GM19238 (cell line): ENCODE data around the gene KIFC3.
A peak's percentile ranks its signal among the peaks of the same experiment; 100 is the strongest.
"Not testable (repeated sequence)": the region's sequence is repeated elsewhere in the genome, so short reads cannot be mapped to it uniquely, and the experiment has no call there.

ENCODE experiments used
- DNase-seq: peaks from one replicate; pipeline ENCODE4 v3.0.0; 2011; ENCODE audit warnings: low spot score; ENCODE audit not compliant: insufficient read length

KIFC3 gene

DNA sequence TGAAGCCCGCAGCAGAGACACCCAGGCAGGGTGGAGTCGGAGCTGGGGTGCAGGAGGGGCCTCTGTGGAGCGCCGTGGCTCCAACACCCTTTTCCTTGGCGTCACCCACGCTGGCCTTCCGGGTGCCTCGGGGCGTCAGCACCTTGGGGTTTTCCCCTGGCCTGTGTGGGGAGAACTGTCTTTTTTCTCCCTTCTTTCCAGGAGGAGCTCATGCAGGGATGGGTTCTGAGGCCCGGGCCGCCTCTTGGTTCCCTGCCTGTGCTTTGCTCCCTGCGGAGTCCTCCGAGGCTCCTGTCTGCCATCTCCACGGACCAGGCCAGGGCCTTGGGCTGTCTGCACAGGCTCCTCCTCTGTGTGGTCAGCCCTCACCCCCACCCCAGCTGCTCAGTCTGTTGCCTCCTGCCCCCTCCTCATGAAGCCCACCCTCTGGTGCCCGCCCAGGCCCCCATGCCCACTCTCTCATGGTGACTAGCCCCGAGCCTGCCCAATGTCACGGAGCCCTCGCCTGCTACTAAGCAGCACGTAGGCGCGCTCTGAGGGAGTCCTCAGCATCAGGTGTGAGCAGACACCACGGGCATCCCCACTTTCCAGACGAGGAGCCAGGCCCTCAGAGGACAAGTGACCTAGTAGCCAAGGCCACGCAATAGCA is 61.7 kb downstream of the KIFC3 start:
- no peak for DNase-seq

DNA sequence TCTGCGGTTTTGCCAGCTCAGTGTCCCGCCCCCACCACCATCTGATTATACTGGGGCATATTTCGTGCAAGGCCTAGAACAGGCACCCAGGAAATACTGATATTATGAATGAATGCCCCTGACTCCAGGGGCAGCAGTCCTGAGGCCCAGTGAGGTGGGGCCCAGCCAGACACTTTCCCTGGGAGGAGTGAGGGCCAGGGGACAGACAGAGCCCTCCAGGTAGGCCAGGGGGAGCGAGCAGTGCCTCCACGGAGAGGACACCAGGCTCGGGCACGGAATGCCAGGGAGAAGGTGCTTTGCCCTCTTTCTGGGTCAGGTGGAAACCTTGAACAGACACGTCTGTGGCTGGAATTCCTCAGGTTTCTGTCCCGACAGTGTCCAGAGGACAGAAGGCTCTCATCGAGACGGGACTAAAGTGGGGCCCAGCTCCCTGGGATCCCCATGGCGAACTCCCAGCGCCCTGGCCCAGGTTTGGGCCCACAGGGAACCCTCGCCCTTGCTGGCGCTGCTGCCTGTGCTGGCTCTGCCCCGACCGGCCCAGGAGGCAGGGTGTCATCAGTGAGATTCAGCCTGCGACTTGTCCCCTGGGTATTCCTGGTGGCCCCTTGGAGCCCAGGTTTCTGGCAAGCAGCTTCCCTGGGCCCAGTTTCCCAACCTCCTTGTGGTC is 62.4 kb downstream of the KIFC3 start:
- no peak for DNase-seq

DNA sequence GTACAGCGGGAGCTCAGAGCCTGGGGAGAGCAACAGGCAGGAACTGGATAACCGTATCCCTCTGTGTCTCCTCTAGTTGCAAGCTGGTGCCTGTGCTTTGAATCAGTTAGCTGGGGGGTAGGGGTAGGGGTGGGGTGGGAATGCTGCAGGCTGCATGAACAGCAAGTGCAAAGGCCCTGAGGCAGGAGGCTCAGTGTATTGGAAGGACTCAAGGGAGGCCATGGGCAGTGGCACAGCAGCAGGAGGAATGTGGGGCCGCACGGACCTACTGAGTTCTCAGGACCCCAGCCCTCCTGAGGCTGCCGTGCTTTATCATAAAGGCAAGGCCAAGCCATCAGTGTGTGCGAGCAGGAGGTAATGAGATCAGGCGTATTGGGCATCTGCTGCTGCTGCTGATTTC is 63.4 kb downstream of the KIFC3 start:
- DNase-seq: no peak

DNA sequence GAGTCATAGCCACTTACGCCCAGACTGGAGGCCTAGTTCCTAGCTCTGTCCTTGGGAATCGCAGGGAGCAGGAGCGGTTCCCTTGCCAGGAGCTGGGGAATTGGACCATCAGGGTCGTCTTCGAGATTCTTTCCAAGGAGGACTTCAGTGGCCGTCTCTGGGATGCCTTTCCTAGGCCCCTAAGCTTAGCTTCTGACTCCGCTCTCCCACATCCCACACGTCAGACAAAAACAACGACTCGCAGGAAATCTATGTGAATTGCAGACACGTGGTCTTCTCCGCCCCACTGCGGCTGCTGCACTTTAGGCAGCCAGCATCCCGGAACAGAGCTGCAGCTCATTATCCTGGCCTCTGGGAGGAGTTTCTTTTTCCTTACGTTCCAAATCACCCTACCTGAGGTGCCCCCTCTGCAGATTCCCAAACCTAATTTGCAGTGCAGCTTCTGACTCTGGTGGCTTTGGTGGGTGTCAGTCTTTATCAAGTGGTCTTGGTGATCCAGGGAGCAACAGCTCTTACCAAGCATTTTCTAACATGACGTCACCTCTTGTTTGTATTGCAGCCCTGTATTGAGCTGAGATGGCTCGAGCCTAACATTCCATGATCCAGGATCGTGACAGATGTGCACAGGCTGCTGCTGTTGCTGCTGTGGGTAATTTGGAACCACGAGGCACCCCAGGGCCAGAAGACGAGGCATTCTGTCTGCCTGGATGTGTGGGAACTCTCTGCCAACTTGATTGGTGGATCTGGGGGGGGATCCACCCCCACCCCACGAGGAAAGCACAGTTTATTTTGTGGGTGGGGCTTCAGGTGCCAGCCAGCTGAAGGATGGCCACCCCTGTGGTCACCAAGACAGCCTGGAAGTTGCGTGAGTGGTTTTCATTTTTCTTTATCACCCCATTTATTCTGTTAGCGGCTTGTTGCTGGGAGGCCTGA is 65.6 kb downstream of the KIFC3 start:
- no peak for DNase-seq

DNA sequence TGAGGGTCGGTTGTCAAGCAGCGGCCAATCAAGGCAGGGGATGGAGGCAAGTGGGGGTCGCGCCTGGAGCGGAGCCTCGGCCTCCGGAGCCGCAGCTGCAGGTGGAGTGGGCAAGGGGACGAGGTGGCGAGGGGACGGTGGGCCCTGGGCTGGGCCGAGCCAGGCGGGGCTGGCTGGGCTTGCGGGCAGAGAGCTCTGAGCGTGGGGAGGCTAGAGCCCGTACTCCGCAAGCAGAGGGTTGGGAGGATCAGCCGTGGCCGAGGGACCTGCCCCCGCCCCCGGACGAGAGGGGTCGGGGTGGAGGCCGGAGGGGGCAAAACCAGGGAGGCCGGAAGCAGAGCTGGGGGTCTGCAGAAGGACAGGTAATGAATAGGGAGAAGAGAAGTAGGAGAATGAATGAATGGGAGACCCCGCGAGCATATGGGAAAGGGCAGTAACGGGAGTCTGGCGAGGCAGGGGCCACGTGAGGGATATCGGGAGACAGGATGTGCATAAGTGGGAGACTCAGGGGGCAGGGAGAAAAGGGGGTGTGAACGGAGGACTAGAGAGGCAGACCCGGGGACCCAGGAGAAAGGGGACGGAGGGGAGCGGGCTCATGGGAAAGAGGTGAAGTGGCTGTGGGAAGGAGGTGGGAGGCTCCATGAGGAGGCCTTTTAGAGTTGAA is 66.4 kb downstream of the KIFC3 start, which contains the start of gene KATNB1:
KATNB1 (plus strand) TSS at position 16 of the 664 bp plus-strand sequence. CDS start 1,474 bp downstream, outside the sequence.
- no peak for DNase-seq

DNA sequence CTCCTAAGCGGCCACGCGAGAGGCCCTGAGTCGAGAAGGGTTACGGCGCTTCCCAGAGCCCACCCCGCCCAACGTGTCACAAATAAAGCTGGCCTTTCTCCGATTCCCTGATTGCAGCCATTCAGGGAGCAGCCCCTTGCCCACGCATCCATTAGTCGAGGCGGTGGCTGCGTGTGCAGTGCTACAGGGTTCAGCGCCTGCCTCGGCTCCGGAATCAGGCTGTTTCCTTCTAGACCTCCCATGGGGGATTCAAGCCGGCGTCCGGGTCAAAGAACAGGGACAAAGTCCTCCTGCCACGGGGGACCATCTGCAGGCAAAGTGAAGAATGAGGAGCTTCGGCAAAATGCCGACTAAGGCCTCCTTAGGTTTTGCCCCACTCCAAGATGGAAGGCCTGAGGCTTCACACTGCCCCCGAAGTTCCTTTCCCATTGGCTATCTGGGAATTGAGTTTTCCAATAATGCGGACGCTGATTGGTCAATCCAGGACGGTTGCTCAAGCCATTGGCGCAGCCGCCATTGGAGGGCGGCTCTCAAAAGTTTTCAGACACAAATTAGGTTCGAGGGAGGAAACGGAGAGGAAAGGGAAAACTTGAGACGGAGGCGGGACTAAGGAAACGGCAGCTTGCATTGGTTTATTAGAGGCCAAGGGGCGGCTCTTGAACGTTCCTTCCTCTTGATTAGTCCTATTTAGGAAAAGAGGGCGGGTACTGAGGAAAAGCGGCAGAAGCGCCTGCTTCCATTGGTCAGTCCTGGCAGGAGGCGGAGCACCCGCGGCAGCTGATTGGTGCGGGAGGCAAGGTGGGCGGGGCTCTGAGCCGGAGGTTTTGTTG is 67.2 kb downstream of the KIFC3 start:
- DNase-seq: peak; percentile 97

DNA sequence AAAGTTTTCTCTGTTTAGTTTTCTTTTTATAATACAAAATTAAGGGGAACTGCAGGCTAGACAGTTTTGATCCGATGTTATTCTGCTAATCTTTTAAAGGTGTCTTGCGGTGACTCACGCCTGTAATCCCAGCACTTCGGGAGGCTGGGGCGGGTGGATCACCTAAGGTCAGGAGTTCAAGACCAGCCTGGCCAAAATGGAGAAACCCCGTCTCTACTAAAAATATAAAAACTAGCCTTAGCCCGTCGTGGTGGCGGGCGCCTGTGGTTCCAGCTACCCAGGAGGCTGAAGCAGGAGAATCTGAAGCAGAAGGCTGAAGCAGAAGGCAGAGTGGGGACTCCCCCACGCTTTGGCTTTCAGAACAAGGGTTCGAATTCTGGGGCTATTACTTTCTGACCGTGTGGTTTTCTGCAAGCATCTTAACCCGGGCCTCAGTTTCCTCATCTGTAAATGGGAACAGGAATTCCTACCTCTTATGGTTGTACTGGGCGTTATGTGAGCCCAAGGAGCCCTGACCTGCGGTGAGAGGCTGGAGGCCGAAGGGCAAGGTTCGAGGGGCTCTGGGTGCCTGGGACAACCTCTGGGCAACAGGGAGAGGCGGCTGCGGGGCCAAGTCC is 67.9 kb downstream of the KIFC3 start:
- no peak for DNase-seq

DNA sequence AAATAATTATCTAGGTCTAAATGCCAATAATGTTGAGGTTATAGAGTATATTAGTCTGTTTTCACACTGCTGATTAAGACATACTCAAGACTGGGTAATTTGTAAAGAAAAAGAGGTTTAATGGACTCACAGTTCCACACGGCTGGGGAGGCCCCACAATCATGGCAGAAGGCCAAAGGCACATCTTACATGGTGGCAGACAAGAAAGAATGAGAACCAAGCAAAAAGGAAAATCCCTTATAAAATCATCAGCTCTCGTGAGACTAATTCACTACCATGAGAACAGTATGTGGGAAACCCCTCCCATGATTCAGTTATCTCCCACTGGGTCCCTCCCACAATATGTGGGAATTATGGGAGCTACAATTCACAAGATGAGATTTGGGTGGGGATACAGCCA is 69.6 kb downstream of the KIFC3 start:
- no peak for DNase-seq

DNA sequence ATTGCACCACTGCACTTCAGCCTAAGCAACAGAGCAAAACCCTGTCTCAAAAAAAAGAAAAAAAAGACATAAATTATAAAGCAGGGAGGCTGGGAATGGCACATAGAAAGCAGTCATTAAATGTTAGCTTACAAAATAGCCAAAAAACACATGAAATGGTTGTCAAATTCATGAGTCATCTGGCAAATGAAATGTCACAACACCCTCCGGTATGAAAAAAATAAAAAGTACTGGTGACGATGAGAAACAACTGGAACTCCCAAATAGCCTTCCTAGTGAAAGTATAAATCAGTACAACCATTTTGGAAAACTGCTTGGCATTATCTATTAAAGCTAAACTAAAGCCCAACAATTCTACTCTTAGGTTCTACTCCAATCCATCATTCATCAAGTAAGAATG is 70.3 kb downstream of the KIFC3 start:
- no peak for DNase-seq

DNA sequence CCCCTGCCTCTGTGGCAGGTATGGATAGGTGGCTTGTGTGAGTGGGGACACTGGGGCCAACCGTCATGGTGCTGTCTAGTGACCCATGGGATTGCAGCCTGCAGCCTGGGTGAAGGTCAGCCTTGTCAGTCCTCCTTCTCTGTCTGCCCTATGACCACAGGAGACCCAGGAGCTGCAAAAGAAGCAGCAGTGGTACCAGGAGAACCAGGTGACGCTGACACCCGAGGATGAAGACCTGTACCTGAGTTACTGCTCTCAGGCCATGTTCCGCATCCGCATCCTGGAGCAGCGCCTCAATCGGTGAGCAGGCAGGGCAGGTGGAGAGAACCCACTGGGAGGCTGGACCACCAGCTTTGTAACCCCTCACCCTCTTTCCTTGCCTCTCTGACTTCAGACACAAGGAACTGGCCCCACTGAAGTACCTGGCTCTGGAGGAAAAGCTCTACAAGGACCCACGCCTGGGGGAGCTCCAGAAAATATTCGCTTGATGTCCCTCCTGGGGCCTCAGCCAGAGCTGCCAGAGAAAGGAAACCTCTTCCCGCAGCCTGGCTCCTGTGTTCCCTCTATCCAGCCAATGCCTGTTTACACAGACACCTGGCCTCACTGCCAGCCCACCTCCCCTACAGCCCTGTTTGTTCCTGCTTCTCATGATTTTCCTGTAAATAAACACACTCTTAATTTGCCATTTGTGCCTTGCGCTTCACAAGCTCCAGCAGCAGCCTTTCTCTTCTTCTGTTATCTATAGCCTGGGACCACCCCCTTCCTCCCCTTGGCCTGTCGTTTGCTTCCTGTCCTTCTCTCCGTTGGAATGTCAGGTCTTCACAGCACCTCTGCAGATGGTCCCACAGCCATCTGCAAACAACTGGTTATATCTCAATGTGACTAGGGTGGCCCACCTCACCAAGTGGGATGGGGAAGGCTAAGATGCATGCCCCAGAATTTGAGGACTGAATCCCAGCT is 71.2 kb downstream of the KIFC3 start:
- DNase-seq: no peak

DNA sequence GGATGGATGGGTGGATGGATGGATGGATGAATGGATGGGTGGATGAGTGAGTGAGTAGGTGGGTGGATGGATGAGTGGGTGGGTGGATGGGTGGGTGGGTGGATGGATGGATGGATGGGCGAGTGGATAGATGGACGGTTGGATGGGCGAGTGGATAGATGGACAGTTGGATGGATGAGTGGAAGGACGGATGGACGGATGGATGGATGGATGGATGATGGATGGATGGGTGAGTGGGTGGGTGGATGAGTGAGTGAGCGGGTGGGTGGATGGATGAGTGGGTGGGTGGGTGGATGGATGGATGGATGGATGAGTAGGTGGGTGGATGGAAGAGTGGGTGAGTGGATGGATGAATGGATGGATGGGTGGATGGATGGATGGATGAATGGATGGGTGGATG is 72.4 kb downstream of the KIFC3 start:
- DNase-seq: not testable (repeated sequence)

DNA sequence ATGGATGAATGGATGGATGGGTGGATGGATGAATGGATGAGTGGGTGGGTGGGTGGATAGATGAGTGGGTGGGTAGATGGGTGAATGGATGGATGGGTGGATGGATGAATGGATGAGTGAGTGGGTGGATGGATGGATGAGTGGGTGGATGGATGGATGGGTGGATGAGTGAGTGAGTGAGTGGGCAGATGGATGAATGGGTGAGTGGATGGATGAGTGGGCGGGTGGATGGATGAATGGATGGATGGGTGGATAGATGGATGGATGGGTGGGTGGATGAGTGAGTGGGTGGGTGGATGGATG is 73.2 kb downstream of the KIFC3 start:
- DNase-seq: no peak

DNA sequence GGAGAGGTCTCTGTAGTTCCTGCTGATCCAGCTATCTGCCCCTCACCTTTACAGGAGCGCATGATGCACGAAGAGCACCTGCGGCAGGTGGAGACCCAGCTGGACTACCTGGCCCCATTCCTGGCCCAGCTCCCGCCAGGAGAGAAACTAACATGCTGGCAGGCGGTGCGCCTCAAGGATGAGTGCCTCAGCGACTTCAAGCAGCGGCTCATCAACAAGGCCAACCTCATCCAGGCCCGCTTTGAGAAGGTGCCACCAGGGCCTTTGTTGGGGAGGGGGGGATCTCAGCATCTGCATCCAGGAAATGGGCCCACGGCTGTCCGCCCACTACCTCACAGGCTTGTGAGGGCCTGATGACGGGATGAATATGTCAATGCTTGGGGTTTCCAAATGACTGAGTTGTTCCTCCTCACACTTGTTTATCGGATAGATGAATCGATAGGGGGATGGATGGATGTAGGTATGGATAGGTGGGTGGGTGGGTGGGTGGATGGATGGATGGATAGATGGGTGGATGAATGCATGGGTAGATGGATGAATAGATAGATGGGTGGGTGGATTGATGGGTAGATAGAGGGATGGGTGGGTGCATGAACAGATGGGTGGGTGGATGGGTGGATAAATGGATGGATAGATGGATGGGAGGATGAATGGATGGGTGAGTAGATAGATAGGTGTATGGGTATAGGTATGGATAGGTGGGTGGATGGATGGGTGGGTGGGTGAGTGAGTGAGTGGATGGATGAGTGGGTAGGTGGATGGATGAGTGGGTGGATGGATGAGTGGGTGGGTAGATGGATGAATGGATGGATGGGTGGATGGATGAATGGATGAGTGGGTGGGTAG is 73.7 kb downstream of the KIFC3 start:
- DNase-seq: no peak

DNA sequence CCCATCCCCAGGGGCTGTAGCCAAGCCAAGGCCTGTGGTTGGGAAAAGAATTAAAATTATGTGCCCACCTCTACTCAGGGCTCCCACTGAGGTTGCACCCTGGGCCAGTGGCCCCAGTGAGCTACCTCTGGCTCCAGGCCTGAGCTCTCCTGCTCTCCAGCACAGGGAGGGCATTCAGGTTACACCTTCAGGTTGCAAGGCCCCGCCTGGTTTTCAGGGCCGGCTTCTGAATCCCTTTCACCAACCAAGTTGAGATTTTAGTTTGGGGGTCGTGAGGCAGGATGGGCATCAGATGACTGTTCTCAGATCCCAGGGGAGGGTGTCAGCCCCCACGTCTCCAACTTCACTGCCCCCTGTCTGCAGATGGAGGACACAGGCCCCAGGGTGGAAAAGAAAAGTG is 74.7 kb downstream of the KIFC3 start:
- DNase-seq: no peak

DNA sequence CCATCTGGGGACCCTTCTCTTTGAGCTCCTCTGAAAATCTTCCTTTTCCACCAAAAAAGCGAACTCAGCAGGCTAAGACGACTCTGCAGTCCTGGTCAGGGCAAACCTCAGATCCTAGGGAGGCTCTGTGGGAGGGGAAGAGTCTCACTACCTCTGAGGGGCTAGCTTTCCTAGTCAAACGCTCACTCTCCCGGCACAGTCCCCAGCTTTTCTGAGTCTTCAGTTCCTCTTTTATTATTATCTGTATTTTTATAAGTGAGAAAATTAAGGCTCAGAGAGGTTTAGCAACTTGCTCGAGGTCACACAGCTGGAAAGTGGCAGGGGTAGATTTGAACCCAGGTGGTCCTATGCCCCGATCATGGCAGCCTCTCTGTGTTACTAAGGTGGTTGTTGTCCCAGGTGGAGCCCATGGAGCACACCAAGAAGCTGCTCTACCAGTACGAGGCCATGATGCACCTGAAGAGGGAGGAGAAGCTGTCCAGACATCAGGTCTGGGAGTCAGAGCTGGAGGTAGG is 75.8 kb downstream of the KIFC3 start:
- DNase-seq: no peak

DNA sequence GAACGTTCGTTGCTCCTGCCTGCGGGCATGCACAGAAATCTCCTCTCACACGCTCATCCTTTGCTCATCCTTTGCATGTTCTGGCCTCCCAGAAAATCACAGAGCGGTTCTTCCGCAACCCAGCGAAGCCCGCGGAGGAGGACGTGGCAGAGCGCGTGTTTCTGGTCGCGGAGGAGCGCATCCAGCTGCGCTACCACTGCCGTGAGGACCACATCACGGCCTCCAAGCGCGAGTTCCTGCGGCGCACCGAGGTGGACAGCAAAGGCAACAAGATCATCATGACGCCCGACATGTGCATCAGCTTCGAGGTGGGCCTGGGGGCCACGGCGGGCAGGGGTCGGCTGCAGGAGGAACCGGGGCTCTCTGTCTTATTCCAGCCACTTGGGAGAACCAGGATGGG is 76.3 kb downstream of the KIFC3 start:
- no peak for DNase-seq

DNA sequence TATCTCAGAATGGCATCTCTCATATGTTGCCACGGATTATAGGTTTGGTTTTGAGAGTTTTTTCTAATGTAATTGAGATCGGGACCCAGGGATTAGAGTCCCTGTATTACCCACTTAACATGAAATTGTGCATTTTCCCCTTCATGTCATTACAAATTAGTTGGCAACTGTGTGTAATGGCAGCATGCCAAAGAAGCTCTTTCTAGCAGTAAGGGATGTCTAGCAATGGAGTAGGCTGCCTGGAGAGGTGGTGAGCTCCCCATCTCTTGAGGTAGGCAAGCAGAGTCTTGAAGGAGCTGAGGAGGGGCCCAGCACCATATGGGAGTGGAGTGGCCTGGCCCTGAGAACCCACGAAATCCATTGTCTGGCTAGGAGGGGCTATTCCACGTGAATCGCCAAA is 76.7 kb downstream of the KIFC3 start:
- no peak for DNase-seq

DNA sequence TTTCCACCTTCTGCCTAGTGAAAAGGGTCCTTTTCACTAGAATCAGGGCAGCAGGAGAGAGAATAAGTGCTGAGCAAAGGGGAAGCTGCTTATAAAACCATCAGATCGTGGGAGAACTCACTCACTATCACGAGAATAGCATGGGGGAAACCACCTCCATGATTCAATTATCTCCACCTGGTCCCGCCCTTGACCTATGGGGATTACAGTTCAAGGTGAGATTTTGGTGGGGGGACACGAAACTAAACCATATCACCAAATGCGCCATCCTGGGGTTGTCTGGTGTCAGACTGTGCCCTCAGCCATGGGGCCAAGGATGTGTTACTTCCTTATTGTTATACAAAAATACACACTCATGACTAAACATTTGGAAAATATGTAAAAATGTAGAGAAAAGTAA is 77.1 kb downstream of the KIFC3 start:
- no peak for DNase-seq
